ENCODE data around the gene NUP107.

The NUP107 gene

GRCh38 chr12:68647507-68647906 lies 39.3 kb upstream of the NUP107 start:
- TF ChIP-seq ZFX (IDR thresholded peaks at IDR 0.05) (no peak), CTCF (conservative IDR thresholded peaks at IDR 0.05) (no peak)
- no peak overlapping the region for H3K27ac ChIP-seq

GRCh38 chr12:68648179-68648578 lies 38.6 kb upstream of the NUP107 start:
- TF ChIP-seq CTCF (conservative IDR thresholded peaks at IDR 0.05) (no peak), ZFX (IDR thresholded peaks at IDR 0.05) (no peak)
- no peak overlapping the region for H3K27ac ChIP-seq

GRCh38 chr12:68665016-68665569 lies 21.7 kb upstream of the NUP107 start:
- TF ChIP-seq CTCF (conservative IDR thresholded peaks at IDR 0.05) = peak; percentile 25
- no peak for TF ChIP-seq ZFX (IDR thresholded peaks at IDR 0.05)
- no peak overlapping the region for H3K27ac ChIP-seq

GRCh38 chr12:68667291-68667690 lies 19.5 kb upstream of the NUP107 start:
- no peak for TF ChIP-seq CTCF (conservative IDR thresholded peaks at IDR 0.05)
- TF ChIP-seq ZFX (IDR thresholded peaks at IDR 0.05) = no peak
- no peak overlapping the region for H3K27ac ChIP-seq

- TF ChIP-seq CTCF (conservative IDR thresholded peaks at IDR 0.05) = no peak
- no peak for TF ChIP-seq ZFX (IDR thresholded peaks at IDR 0.05)
- H3K27ac ChIP-seq = no peak overlapping the region
Observed at GRCh38 chr12:68667896-68668295, 18.9 kb upstream of the NUP107 start.

- TF ChIP-seq CTCF (conservative IDR thresholded peaks at IDR 0.05) (no peak), ZFX (IDR thresholded peaks at IDR 0.05) (no peak)
- no peak overlapping the region for H3K27ac ChIP-seq
Observed at GRCh38 chr12:68671179-68671578, 15.6 kb upstream of the NUP107 start.

- no peak overlapping the region for H3K27ac ChIP-seq
- no peak for TF ChIP-seq CTCF (conservative IDR thresholded peaks at IDR 0.05)
- no peak for TF ChIP-seq ZFX (IDR thresholded peaks at IDR 0.05)
Observed at GRCh38 chr12:68673788-68674187, 13.0 kb upstream of the NUP107 start.

All from C4-2B (cell line).